GM21576 (cell line): ENCODE data around the gene GAST.
A peak's percentile ranks its signal among the peaks of the same experiment; 100 is the strongest.
"Not testable (repeated sequence)": the region's sequence is repeated elsewhere in the genome, so short reads cannot be mapped to it uniquely, and the experiment has no call there.

ENCODE experiments used
- ATAC-seq: cut with Tn5 transposase; IDR thresholded peaks from one replicate; pipeline ENCODE4 v1.9.1; 2021; ENCODE audit warnings: mild to moderate bottlenecking, moderate library complexity; ENCODE audit not compliant: unreplicated experiment

GAST gene

DNA sequence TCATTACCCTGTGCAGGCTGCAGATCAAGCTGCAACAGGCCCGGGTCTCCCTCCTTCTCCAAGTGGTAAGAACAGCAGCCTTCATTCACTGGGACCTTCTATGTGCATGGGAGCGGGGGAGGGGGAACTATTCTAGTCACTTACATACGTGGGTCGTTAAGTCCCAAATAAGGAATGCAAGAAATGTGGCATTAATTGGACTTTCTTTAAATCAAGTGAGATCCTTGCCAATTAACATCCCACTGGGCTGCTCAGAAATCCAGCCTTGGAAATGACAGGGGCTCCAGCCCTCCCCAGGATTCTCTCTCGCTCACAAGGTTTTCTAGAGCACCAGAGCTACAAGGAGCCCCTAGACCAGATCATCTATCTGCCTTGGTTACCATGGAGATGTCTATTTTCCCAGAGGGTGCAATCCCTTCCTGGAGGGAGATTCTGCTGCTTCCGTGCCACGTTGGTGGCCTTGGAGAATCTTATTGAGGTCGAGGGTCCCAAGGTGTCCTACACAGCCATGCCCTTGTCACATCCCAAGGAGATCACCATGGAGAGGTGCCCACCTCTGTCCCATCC, 28.6 kb upstream of the GAST start:
- ATAC-seq, result no peak

DNA sequence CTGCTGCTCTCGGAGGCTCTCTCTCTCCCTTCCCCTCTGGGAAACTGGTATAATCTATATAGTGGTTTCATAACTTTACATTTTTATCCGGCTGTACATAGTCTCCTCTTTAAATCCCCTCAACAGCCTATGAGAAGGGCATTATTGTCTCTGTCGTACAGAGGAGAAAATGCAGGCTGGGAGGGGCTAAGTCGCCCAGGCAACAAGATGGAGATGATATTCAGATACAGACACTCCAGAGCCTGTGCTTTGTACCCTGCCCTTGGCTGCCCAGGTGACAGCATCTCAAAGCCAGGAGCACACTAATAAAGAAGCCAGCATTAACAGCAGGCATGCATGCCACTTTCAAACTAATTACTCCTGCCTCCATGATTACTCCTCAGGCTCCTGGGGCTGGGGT, 28.1 kb upstream of the GAST start:
- no peak for ATAC-seq

DNA sequence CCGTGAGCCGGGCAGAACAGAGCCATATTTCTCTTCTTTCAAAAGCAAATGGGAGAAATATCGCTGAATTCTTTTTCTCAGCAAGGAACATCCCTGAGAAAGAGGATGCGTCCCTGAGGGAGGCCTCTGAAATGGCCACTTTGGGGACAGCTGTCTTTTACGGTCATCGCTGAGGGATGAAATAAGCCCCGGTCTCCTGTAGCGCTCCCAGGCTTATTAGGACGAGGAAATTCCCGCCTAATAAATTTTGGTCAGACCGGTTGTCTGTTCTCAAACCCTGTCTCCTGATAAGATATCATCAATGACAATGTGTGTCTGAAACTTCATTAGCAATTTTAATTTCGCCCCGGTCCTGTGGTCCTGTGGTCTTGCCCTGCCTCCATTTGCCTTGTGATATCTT, 26.4 kb upstream of the GAST start:
- ATAC-seq, result not testable (repeated sequence)

DNA sequence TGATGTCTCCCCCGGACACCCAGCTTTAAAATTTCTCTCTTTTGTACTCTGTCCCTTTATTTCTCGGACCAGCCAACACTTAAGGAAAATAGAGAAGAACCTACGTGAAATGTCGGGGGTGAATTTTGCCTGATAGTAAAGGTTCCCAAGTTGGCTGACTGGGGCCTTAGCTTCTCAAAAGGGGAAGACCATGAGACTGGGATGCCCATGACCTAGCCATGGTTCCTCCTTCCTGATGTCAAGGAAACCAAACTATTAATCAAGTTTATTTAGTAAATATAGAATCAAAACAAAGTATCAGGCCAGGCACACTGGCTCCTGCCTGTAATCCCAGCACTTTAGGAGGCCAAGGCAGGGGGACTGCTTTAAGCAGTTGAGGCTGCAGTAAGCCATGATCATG, 25.9 kb upstream of the GAST start:
- no peak for ATAC-seq

DNA sequence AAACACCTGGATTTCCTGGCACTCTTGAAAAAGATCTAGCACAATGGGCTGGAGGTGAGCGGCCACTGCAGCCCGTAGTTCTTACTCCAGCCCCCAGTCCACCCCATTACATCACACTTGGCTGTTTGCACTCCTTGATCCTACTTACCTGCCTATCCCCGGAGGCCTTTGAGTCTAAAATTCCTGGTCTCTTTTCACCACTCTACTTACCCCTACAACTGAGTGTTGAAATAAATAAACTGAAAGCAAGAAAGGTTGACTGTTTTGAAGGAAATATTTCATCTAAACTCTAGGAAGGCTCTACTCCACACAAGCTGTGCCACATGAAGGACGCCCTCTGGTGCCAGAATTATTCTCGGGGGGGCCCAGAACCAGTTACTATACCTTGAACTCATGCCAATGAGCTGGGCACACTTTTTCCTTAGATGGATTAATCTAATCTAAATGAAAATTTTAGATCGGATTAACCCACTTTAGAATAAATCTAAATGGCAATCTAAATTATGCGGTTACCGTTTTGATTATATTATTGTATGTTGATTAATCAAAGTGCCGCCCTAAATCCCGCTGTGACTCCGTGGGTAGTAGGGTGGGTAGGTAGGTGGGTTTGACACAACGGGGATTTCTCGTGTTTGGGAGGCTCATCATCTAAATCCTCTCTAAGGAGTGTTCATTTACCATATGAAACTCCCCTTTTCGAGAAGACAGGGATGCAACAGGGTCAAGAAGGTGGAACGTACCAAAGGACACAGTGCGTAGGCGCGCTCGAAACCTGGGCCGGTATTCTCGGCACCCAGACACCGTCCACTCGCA, 24.1 kb upstream of the GAST start:
- no peak for ATAC-seq

DNA sequence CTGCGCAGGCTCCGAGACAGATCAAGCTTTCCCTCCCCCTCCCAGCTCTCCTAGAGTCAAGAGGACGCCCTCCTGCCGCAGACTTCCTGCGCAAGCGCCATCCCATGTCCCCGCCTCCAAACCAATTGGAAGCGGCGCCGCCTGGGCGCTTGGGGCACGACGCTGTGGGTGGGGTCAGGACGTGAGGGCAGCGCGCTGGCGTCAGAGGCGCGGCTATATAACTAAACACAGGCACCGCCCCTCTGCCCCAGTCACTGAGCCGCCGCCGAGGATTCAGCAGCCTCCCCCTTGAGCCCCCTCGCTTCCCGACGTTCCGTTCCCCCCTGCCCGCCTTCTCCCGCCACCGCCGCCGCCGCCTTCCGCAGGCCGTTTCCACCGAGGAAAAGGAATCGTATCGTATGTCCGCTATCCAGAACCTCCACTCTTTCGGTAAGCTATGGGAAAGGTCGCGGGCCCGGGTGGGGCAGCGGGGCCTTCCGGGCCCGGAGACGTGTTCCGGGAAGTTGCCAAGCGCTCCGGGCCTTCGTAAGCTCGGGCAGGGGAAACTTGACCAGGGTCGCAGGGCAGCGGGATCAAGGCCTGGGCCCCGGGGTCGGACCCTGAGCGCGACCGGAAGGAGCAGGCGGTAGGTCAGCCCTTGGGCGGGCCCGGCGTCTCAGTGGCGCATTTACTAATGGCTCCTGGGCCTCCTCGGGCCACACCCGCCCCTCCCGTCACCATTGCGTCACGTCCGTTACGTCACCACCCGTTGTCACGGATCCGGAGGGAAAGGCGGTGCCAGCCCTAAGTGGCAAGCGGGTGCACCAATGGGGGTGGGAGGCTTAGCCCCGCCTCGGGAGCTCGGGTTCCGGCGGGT, 23.3 kb upstream of the GAST start, which contains the start of gene EIF1:
Gene EIF1 (plus strand): TSS at position 245 of the 856 bp plus-strand sequence. CDS start 154 bp downstream, at position 399.
- peak; percentile 67 for ATAC-seq

DNA sequence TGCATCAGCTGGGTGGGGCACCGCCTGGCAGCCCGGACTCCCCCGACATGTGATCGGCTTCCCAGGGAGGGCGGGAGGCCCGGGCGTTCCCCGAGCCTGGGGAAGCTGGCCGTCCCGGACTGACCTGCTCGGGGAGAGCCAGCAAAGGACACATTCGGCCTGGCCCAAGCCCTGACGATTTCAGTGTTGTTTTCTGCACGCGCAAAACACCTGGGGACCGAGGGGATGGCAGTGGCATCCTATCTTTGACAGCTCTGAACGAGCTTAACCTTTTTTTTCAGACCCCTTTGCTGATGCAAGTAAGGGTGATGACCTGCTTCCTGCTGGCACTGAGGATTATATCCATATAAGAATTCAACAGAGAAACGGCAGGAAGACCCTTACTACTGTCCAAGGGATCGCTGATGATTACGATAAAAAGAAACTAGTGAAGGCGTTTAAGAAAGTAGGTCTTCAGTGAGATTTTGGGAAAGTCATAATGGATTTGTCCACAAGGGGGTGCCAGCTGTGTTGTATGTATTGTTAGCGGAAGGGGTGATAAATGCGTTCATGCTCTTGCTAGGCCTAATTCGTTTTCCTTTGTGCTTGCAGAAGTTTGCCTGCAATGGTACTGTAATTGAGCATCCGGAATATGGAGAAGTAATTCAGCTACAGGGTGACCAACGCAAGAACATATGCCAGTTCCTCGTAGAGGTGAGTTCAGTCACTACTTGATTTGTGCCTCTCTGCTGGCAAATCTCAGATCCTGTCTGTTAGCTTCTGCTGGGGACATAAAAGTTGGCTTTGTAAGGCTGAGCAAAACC, 22.4 kb upstream of the GAST start:
- no peak for ATAC-seq

DNA sequence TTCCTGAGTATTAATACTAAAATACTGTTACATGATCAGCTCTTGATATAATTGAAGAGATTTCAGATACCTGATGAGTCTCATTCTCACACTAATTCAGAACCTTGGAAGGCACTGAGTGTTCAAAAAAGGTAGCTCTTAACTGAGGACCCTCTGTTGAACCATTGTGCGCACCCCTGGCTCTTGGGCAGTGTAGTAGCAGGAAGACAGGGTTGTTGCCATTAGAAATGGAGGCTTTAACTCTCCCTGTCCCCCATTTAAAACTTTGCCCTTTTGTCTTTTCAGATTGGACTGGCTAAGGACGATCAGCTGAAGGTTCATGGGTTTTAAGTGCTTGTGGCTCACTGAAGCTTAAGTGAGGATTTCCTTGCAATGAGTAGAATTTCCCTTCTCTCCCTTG, 21.6 kb upstream of the GAST start:
- no peak for ATAC-seq

DNA sequence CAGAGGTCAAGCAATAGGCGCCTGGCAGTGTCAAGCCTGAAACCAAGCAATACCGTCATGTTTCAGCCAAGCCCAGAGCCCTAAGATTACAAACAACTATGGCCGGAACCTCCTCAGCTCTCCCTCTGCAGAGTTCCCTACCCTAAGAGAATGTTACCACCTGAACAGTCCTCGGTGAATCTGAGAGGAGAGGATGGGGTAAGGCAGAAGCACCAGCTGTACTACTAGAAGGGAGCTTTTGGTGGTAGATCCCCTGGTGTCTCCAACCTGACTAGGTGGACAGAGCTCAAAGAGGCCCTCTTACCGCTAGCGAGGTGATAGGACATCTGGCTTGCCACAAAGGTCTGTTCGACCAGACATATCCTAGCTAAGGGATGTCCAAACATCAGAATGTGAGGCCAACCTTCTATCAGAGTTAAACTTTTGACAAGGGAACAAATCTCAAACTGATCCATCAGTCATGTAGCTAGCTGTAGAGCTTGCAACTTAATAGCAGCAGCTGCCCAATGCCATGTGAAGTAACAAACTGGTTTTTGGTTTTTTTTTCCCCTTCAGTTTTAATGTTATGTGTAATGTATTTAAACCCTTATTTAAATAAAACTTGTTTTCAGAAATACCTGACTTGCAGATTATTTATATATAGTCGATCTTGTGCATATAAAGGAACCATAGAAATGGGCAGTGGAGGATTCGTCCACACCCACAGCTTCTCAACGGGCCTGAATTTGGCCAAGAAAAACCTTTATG, 20.9 kb upstream of the GAST start:
- no peak for ATAC-seq

DNA sequence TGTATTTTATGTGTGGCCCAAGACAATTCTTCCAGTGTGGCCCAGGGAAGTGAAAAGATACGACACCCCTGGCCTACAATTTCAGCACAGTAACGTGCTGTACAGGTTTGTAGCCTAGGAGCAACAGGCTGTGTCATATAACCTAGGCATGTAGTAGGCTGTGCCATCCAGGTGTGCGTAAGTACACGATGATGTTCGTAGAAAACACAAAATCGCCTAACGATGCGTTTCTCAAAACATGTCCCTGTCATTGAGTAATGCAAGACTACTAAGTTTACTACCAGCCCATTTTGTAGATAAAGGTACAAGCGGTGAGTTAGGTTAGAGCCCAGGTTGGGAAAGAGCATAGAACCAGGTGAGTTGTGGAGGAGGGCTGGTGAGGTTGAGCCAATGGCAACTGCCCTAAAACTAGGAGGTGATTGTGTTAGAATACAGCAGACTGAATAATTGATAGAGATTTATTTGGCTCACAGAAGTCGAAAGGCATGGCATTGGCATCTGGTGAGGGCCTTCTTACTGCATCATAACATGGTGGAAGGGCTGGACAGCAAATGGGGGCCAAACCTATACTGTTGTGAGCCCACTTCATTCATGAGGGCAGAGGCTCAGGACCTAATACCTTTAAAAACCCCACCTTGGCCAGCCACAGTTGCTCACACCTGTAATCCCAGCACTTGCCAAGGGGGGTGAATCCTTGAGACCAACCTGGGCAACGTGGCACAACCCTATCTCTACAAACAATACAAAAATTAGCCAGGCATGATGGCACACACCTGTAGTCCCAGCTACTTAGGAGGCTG, 19.2 kb upstream of the GAST start:
- ATAC-seq, result no peak

DNA sequence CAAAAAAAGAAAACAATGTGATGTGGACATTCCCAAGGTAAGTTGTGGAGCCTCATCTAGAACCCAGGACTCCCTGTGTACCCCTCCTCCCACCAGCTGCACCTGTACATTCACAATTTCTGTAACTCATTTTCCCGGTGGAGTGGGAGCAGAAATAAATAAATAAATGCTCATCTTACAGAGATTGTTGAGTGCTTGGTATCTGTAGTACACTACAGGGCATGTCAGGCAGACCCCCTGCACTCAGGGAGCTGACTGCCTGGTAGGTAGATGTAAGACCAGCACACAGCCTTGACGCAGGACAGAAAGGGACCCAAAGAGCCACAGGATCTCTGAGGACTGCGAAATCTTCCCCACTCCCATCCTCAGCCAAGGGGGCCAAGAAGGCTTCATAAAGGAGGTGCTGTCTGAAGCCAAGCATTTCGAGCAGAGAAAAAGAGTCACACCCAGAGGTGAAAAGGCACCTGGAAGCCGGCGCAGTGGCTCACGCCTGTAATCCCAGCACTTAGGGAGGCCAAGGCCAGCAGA, 16.9 kb upstream of the GAST start:
- ATAC-seq, result no peak

DNA sequence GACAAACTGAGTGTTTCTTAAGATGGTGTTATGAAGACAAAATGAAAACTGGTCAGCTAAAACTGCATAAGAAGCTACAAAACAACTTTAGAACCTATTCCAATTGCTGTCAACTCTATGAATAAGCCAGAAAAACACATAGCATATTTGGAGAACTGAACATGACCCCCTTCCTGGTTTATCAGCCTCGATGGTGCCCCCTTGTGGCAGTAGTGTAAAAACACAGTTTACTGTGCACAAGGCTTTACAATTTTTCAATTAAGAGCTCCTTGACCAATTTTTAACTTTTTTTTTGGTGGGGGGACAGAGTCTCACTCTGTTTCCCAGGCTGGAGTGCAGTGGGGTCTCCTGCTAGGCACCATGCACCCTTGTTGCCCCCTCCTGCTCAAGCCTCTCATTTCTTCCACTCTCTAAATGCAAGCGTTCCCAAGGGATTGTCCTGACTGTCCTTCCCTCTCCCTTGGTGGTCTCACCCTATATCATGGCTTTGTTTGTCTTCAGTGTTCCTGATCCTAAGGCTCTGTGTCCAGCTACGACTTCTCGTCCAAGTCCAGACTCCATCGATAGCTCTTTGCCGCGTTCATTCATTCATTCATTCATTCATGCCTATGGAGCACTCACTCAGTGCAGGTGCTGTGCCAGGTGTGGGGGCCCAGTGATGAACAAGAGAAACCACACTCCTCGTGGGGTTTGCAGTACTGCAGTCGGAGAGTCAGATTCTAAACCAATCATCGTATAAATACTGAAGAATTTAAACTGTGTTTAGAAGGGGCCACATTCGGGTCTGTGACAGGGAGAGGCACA, 16.0 kb upstream of the GAST start:
- no peak for ATAC-seq

DNA sequence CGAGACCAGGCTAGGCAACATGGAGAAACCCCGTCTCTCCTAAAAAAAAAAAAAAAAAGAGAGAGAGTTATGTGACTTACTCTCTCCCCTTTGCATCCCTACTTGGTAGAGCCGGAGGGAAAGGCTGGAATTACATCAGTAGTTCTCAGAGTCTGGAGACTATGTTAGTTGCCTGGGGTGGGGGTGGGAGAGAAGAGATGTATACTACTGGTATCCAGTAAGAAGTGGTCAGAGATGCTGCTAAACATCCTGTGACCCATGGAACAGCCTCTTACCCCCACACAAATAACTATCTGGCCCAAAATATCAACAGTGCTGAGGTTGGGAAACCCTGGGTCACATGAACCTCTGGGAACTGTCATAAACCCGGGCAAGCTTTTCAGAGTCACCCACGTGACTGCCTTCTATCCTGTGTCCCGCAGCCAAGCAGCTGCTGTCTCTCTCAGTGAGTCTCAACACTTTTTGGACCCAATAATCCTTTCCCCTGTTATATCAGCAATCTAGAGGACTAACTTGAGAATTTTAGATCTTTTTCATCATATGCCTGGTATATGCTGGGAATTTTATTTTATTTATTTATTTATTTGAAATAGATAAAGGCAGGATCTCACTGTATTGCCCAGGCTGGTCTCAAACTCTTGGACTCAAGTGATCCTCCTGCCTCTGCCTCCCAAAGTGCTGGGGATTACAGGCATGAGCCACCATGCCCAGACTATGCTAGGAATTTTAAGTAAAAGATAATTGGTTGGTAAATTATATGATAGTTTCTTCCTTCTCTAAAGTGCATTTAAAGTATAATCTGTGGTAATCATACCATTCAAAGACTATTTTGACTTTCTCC, 14.8 kb upstream of the GAST start:
- no peak for ATAC-seq

DNA sequence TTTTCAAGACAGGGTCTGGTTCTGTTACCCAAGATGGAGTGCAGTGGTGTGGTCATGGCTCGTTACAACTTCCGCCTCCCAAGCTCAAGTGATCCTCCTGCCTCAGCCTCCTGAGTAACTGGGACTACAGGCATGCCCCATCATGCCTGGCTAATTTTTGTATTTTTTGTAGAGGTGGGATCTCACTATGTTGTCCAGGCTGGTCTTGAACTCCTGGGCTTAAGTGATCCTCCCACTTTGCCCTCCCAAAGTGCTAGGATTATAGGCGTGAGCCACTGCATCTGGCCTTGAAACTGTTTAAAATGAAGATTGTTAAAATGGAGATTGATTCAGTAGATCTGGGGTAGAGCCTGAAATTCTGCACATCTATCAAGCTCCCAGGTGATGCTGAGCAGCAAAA, 11.3 kb upstream of the GAST start:
- ATAC-seq, result not testable (repeated sequence)

DNA sequence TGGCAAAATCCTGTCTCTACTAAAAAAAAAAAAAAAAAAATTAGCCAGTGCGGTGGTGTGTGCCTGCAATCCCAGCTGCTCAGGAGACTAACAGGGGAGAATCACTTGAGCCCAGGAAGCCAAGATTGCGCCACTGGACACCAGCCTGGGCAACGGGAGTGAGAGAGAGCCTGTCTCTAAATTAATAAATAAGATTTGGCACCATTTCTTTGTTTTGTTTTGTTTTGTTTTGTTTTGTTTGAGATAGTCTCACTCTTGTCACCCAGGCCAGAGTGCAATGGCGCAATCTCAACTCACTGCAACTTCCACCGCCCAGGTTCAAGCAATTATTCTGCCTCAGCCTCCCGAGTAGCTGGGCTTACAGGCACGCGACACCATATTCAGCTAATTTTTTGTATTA, 9.4 kb upstream of the GAST start:
- ATAC-seq, result no peak

DNA sequence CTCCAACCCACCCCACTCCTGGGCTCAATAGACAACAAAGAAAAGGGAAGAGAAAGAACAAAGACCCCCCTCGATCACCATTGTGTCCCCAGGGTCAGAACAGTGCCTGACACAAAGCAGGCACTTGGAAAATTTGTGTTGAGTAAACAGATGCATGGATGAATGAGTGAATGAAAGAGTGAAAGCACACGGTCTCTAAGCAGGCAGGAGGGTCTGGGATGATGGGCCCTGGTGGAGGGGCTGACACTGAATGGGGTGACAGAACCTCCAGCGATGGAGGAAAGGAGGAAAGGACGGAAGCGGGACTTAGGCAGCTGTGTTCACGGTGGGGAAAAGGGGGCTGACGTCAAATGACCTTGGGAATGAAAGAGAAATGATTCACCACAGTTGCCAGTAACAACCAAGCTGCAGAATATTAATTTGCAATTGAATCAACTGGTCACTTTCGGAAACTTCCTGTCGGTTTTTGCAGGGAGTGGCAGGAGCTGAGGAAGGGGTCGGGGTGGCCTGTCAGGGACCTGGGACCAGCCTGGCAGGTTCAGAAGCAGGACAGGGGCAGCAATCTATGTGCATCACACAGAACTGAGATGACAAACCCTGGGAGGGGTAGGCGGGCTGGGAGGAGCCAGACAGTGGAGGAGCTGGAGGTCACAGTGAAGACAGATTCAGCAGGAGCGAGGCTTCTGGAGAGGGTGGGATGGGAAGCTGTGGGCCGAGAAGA, 6.7 kb upstream of the GAST start:
- ATAC-seq, result no peak
